ENCODE data around the gene GFAP.

Gene GFAP

GRCh38 chr17:44930667-44931066 is 15.4 kb upstream of the GFAP start:
- DNase-seq, result no peak

GRCh38 chr17:44928950-44929720 is 13.8 kb upstream of the GFAP start:
- no peak for DNase-seq

- no peak for DNase-seq
Measured at GRCh38 chr17:44928136-44928535, 12.8 kb upstream of the GFAP start.

GRCh38 chr17:44927696-44928095 is 12.4 kb upstream of the GFAP start:
- no peak for DNase-seq

- DNase-seq, result no peak
Measured at GRCh38 chr17:44926821-44927525, 11.7 kb upstream of the GFAP start.

GRCh38 chr17:44925731-44926697 is 10.7 kb upstream of the GFAP start:
- no peak for DNase-seq

- no peak for DNase-seq
Measured at GRCh38 chr17:44924107-44924544, 8.8 kb upstream of the GFAP start.

GRCh38 chr17:44922746-44923470 is 7.6 kb upstream of the GFAP start:
- no peak for DNase-seq

- no peak for DNase-seq
Measured at GRCh38 chr17:44922136-44922535, 6.8 kb upstream of the GFAP start.

GRCh38 chr17:44921122-44921882 is 6.0 kb upstream of the GFAP start:
- no peak for DNase-seq

- DNase-seq, result no peak
Measured at GRCh38 chr17:44920565-44920940, 5.3 kb upstream of the GFAP start.

- peak; percentile 24 for DNase-seq
Measured at GRCh38 chr17:44919885-44920564, 4.7 kb upstream of the GFAP start.

- DNase-seq, result no peak
Measured at GRCh38 chr17:44919411-44919810, 4.1 kb upstream of the GFAP start.

GRCh38 chr17:44918006-44918405 is 2.7 kb upstream of the GFAP start:
- no peak for DNase-seq

- no peak for DNase-seq
Measured at GRCh38 chr17:44917456-44917855, 2.2 kb upstream of the GFAP start.

GRCh38 chr17:44916781-44917241 is 1.5 kb upstream of the GFAP start:
- DNase-seq, result no peak

- no peak for DNase-seq
Measured at GRCh38 chr17:44915862-44916780, 821 bp upstream of the GFAP start.

GRCh38 chr17:44914698-44915271 is 515 bp downstream of the GFAP start:
- no peak for DNase-seq

GRCh38 chr17:44914148-44914547 is 1.2 kb downstream of the GFAP start:
- no peak for DNase-seq

GRCh38 chr17:44913676-44914075 is 1.6 kb downstream of the GFAP start:
- DNase-seq, result no peak

Measured in activated T-cell treated with anti-CD3 and anti-CD28 coated beads for 4 hours (primary cell).